ENCODE data around the gene MAPK8IP2.
"Not testable (repeated sequence)": the region's sequence is repeated elsewhere in the genome, so short reads cannot be mapped to it uniquely, and the experiment has no call there.

The MAPK8IP2 gene

GRCh38 chr22:50641696-50642607, 41.4 kb downstream of the MAPK8IP2 start:
- no peak for DNase-seq

- DNase-seq, result not testable (repeated sequence)
Measured at GRCh38 chr22:50643021-50643820, 42.6 kb downstream of the MAPK8IP2 start.

- DNase-seq, result not testable (repeated sequence)
Measured at GRCh38 chr22:50643821-50644101, 43.2 kb downstream of the MAPK8IP2 start.

GRCh38 chr22:50653256-50653655, 52.7 kb downstream of the MAPK8IP2 start:
- DNase-seq, result no peak

- not testable (repeated sequence) for DNase-seq
Measured at GRCh38 chr22:50654664-50655063, 54.1 kb downstream of the MAPK8IP2 start.

- no peak for DNase-seq
Measured at GRCh38 chr22:50656122-50657070, 55.8 kb downstream of the MAPK8IP2 start.

GRCh38 chr22:50657925-50658324, 57.3 kb downstream of the MAPK8IP2 start:
- DNase-seq, result no peak

GRCh38 chr22:50659711-50660110, 59.1 kb downstream of the MAPK8IP2 start:
- not testable (repeated sequence) for DNase-seq

GRCh38 chr22:50660306-50660705, 59.7 kb downstream of the MAPK8IP2 start:
- no peak for DNase-seq
